Caco-2 (cell line): ENCODE measurements around the gene SLC2A13. TPM values are rescaled to one million over a fixed set of nuclear protein-coding genes. Genes with fewer than 3 reads are reported as not detected.
"Not testable (repeated sequence)": the region's sequence is repeated elsewhere in the genome, so short reads cannot be mapped to it uniquely, and the experiment has no call there.

ENCODE experiments used
- BruUV-seq: library from RNA; stranded (reverse); fragments of 400-500 nt; replicated peaks from 2 replicates; lab custom pipeline; 2021; lab: Mats Ljungman, UMichigan
- CTCF ChIA-PET: fragments of 300-600 bp; sonication (Branson Sonifier 250); formaldehyde crosslinking; loops from one replicate; lab custom pipeline; 2022; ENCODE audit warnings: antibody characterized with exemption; lab: Charles Lee
- POLR2A ChIA-PET: fragments of 300-600 bp; sonication (Branson Sonifier 250); formaldehyde crosslinking; loops from one replicate; lab custom pipeline; 2022; ENCODE audit warnings: antibody characterized with exemption; lab: Charles Lee
- DNase-seq, 2 experiments: peaks; one replicate each; pipeline versions ENCODE4 v3.0.0 to v3.0.0-alpha.2; 2020 to 2022
- H3K27me3 ChIP-seq: replicated peaks from 2 replicates; pipeline ENCODE4 v1.6.0; 2011; ENCODE audit warnings: low read length; ENCODE audit not compliant: control insufficient read depth, insufficient read depth
- H3K36me3 ChIP-seq: 2 replicates; pipeline ENCODE4 v1.5.1; 2011; ENCODE audit warnings: low read length; ENCODE audit not compliant: control insufficient read depth, insufficient read depth
- H3K4me1 ChIP-seq: fragments of 250-450 bp; sonication (Bioruptor Pico); 2 replicates; pipeline ENCODE4 v1.5.1; 2020; ENCODE audit warnings: mild to moderate bottlenecking
- H3K4me3 ChIP-seq: 2 replicates; pipeline ENCODE4 v1.5.1; 2011; ENCODE audit warnings: low read depth, mild to moderate bottlenecking, control low read depth, low read length
- H3K9me3 ChIP-seq: fragments of 250-450 bp; sonication (Bioruptor Pico); 2 replicates; pipeline ENCODE4 v1.5.1; 2020; ENCODE audit warnings: mild to moderate bottlenecking, moderate library complexity
- H3K27ac Mint-ChIP-seq: one replicate; pipeline ENCODE4 v1.8.0; 2022; ENCODE audit warnings: mixed read lengths; ENCODE audit not compliant: unreplicated experiment
- H3K27me3 Mint-ChIP-seq: one replicate; pipeline ENCODE4 v1.8.0; 2022; ENCODE audit warnings: mixed read lengths; ENCODE audit not compliant: insufficient read depth, unreplicated experiment
- H3K36me3 Mint-ChIP-seq: one replicate; pipeline ENCODE4 v1.8.0; 2022; ENCODE audit warnings: mild to moderate bottlenecking, mixed read lengths; ENCODE audit not compliant: insufficient read depth, unreplicated experiment
- H3K4me1 Mint-ChIP-seq: one replicate; pipeline ENCODE4 v1.8.0; 2022; ENCODE audit warnings: low read depth, mixed read lengths; ENCODE audit not compliant: unreplicated experiment
- H3K4me3 Mint-ChIP-seq: one replicate; pipeline ENCODE4 v1.8.0; 2022; ENCODE audit warnings: mild to moderate bottlenecking, moderate library complexity, mixed read lengths; ENCODE audit not compliant: unreplicated experiment
- H3K9me3 Mint-ChIP-seq: one replicate; pipeline ENCODE4 v1.8.0; 2022; ENCODE audit warnings: mixed read lengths; ENCODE audit not compliant: unreplicated experiment
- intact Hi-C: fragments of 100-400 bp; cut with micrococcal nuclease; formaldehyde crosslinking; loops from one replicate; pipeline ENCODE4 v1.10.0; 2022; ENCODE audit not compliant: unreplicated experiment
- total RNA-seq: library from RNA; stranded (reverse); gene quantifications from 2 replicates; pipeline ENCODE4 v1.2.3, GENCODE V29; 2022
- TF ChIP-seq, protein P1 (sequence below), 2 experiments: fragments of 200-600 bp in 1 of 2; IDR thresholded peaks; 1 replicate in 1 of 2; 2 replicates in 1 of 2; pipeline versions ENCODE4 v1.5.1 to v1.8.0; 2011 to 2022; ENCODE audit warnings: antibody characterized with exemption in 1 of 2, control low read depth in 1 of 2, inconsistent platforms in 1 of 2, low read depth in 1 of 2, low read length in 1 of 2, mild to moderate bottlenecking in 1 of 2, moderate library complexity in 1 of 2; ENCODE audit not compliant: insufficient read depth in 1 of 2, severe bottlenecking in 1 of 2, unreplicated experiment in 1 of 2

The SLC2A13 gene
- total RNA-seq, 1 experiment from 2014 or later, result 3.0 TPM

DNA sequence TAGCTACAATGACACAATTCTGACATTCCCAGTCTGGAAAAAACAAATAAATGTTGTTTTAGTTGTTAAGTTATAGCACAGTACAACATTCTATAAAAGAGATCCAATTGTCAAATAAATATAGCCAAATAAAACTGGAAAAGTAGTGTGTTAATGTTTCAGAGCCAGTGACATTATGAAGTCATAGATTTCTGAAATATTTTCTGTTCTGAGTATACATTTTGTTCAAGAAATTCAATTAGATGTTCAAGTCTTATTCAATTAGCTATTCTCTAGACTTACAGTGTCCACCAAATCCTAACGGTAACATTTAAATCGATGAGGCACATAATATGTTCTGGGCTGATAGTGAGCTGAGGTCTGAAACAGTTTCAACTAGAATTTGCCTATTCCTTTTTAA lies 290.1 kb downstream of the SLC2A13 start:
- Histone ChIP-seq H3K9me3 (0 out of 2 replicates have a peak, but pooled peaks cover 4% of the 10 kb centered on the region), H3K4me3 (no peak overlapping the region), H3K27me3 (no peaks in the 10 kb centered on the region), H3K36me3 (no peaks in the 10 kb centered on the region), H3K4me1 (peaks cover 32% of the 10 kb centered on the region)
- H3K4me3 Mint-ChIP-seq, result no peak overlapping the region
- ChIA-PET CTCF (no interaction called here), POLR2A (no interaction called here)
- TF ChIP-seq, protein P1, sequence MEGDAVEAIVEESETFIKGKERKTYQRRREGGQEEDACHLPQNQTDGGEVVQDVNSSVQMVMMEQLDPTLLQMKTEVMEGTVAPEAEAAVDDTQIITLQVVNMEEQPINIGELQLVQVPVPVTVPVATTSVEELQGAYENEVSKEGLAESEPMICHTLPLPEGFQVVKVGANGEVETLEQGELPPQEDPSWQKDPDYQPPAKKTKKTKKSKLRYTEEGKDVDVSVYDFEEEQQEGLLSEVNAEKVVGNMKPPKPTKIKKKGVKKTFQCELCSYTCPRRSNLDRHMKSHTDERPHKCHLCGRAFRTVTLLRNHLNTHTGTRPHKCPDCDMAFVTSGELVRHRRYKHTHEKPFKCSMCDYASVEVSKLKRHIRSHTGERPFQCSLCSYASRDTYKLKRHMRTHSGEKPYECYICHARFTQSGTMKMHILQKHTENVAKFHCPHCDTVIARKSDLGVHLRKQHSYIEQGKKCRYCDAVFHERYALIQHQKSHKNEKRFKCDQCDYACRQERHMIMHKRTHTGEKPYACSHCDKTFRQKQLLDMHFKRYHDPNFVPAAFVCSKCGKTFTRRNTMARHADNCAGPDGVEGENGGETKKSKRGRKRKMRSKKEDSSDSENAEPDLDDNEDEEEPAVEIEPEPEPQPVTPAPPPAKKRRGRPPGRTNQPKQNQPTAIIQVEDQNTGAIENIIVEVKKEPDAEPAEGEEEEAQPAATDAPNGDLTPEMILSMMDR (IDR thresholded peaks at IDR 0.05; ENCODE audit: insufficient read depth in 1 of 2, low read depth in 1 of 2, low read length in 1 of 2, severe bottlenecking in 1 of 2, unreplicated experiment in 1 of 2), result no peak
- BruUV-seq, result no TSS peak
- peaks cover 7% of the 10 kb centered on the region for H3K4me1 Mint-ChIP-seq
- no peak overlapping the region for H3K27ac Mint-ChIP-seq
- H3K36me3 Mint-ChIP-seq, result no peaks in the 10 kb centered on the region
- intact Hi-C loops, result loop anchor here (2.0 kb wide), 1 partner anchor 17 kb away; no protein-coding TSS in a partner anchor
- H3K27me3 Mint-ChIP-seq, result no peaks in the 10 kb centered on the region
- DNase-seq, result no peak
- H3K9me3 Mint-ChIP-seq, result peaks cover 20% of the 10 kb centered on the region

DNA sequence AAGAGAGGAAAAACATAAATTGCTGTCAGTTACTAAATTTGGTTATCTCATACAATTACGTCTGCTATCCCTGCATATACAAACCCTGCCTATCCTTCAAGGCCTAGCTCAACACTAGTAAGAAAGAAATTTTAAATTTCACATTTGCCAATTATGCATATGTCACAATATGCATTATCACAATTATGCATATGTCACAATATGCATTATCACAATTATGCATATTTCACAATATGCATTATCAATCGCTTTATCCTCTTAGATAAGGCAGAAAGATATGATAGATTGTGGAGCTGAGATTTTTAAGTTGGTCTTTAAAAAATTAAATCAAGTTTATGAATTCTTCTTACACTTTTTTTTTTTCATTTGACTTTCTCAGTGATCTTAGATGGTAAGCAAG lies 291.3 kb downstream of the SLC2A13 start:
- H3K4me1 Mint-ChIP-seq, result peaks cover 7% of the 10 kb centered on the region

GRCh38 chr12:39813776-39814175 lies 292.1 kb downstream of the SLC2A13 start:
- ChIA-PET CTCF (no interaction called here), POLR2A (no interaction called here)
- no TSS peak for BruUV-seq
- Mint-ChIP-seq H3K4me3 (no peak overlapping the region), H3K36me3 (no peaks in the 10 kb centered on the region), H3K9me3 (peaks cover 21% of the 10 kb centered on the region), H3K4me1 (peaks cover 7% of the 10 kb centered on the region), H3K27me3 (no peaks in the 10 kb centered on the region), H3K27ac (no peak overlapping the region)
- H3K9me3 ChIP-seq, result peaks cover 6% of the 10 kb centered on the region; the same call in 1 of the 2 replicates
- TF ChIP-seq, protein P1 (IDR thresholded peaks at IDR 0.05; ENCODE audit: insufficient read depth in 1 of 2, low read depth in 1 of 2, low read length in 1 of 2, severe bottlenecking in 1 of 2, unreplicated experiment in 1 of 2), result no peak
- H3K4me1 ChIP-seq, result peaks cover 32% of the 10 kb centered on the region
- H3K36me3 ChIP-seq, result no peaks in the 10 kb centered on the region
- no peak for DNase-seq
- H3K4me3 ChIP-seq, result no peak overlapping the region
- intact Hi-C loops, result no loop called here
- no peaks in the 10 kb centered on the region for H3K27me3 ChIP-seq

More for the DNA sequence above, 291.3 kb downstream of the SLC2A13 start:
- CTCF ChIA-PET, result no interaction called here
- no TSS peak for BruUV-seq
- no peaks in the 10 kb centered on the region for H3K27me3 Mint-ChIP-seq
- Histone ChIP-seq H3K27me3 (no peaks in the 10 kb centered on the region), H3K36me3 (no peaks in the 10 kb centered on the region), H3K4me1 (peaks cover 32% of the 10 kb centered on the region), H3K9me3 (peaks cover 10% of the 10 kb centered on the region; the same call in 1 of the 2 replicates), H3K4me3 (no peak overlapping the region)
- no peak for DNase-seq
- H3K36me3 Mint-ChIP-seq, result no peaks in the 10 kb centered on the region
- TF ChIP-seq, protein P1 (IDR thresholded peaks at IDR 0.05; ENCODE audit: insufficient read depth in 1 of 2, low read depth in 1 of 2, low read length in 1 of 2, severe bottlenecking in 1 of 2, unreplicated experiment in 1 of 2), result no peak
- H3K27ac Mint-ChIP-seq, result no peak overlapping the region
- H3K9me3 Mint-ChIP-seq, result peaks cover 21% of the 10 kb centered on the region
- POLR2A ChIA-PET, result no interaction called here
- intact Hi-C loops, result no loop called here
- H3K4me3 Mint-ChIP-seq, result no peak overlapping the region

DNA sequence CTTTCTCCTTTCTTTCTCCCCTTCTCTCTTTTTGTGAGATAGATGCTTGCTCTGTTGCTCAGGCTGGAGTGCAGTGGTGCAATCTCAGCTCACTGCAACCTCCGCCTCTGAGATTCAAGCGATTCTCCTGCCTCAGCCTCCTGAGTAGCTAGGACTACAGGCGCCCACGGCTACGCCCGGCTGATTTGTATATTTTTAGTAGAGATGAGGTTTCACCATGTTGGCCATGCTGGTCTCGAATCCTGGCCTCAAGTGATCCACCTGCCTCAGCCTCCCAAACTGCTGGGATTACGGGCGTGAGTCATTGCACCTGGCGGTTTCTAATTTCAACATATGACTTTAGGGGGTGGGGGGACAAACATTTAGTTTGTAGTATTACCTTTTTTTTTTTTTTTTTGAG lies 293.4 kb downstream of the SLC2A13 start:
- H3K4me3 ChIP-seq, BruUV-seq, intact Hi-C loops, H3K36me3 Mint-ChIP-seq, H3K4me1 Mint-ChIP-seq, POLR2A ChIA-PET, H3K27ac Mint-ChIP-seq, H3K27me3 ChIP-seq, H3K9me3 ChIP-seq, H3K36me3 ChIP-seq, CTCF ChIA-PET, DNase-seq, H3K27me3 Mint-ChIP-seq, H3K4me3 Mint-ChIP-seq: not testable (repeated sequence)
- H3K4me1 ChIP-seq, result peaks cover 21% of the 10 kb centered on the region
- peaks cover 21% of the 10 kb centered on the region for H3K9me3 Mint-ChIP-seq
